Mesodermal cell (in vitro differentiated cells): ENCODE measurements around the gene CMBL.
A peak's percentile ranks its signal among the peaks of the same experiment; 100 is the strongest.
"Not testable (repeated sequence)": the region's sequence is repeated elsewhere in the genome, so short reads cannot be mapped to it uniquely, and the experiment has no call there.

Experiments
- H3K27ac ChIP-seq: 2 replicates; pipeline ENCODE4 v1.7.0; 2013; ENCODE audit warnings: mild to moderate bottlenecking, low read depth, low read length, moderate library complexity; ENCODE audit not compliant: severe bottlenecking
- H3K36me3 ChIP-seq: 2 replicates; pipeline ENCODE4 v1.7.1; 2013; ENCODE audit warnings: mild to moderate bottlenecking, low read length, moderate library complexity; ENCODE audit not compliant: control insufficient read depth, insufficient read depth
- H3K4me1 ChIP-seq: one replicate; pipeline ENCODE4 v1.7.1; 2013; ENCODE audit warnings: mild to moderate bottlenecking, low read length; ENCODE audit not compliant: insufficient read depth, control insufficient read depth, poor library complexity, severe bottlenecking
- H3K4me3 ChIP-seq: 2 replicates; pipeline ENCODE4 v1.7.0; 2013; ENCODE audit warnings: low read length, control low read depth, mild to moderate bottlenecking; ENCODE audit not compliant: insufficient read depth, poor library complexity, severe bottlenecking; ENCODE audit errors: extremely low read depth
- H3K9me3 ChIP-seq: 2 replicates; pipeline ENCODE4 v1.7.1; 2013; ENCODE audit warnings: mild to moderate bottlenecking, low read length, moderate library complexity; ENCODE audit not compliant: control insufficient read depth
- WGBS, 2 experiments: methylation state at CpG; one replicate each; pipeline ENCODE4 v1.1.5; 2013; ENCODE audit warnings: missing lambda C conversion rate in 2 of 2; ENCODE audit not compliant: insufficient coverage in 2 of 2; 5-methylcytosine and 5-hydroxymethylcytosine counted together

Gene CMBL

GRCh38 chr5:10344461-10345106 is 36.9 kb upstream of the CMBL start:
- 92 to 100% methylated on average over 2 of the region's 5 CpGs for WGBS, 2 experiments
- not testable (repeated sequence) for H3K9me3 ChIP-seq, H3K36me3 ChIP-seq, H3K4me3 ChIP-seq, H3K4me1 ChIP-seq, H3K27ac ChIP-seq

DNA sequence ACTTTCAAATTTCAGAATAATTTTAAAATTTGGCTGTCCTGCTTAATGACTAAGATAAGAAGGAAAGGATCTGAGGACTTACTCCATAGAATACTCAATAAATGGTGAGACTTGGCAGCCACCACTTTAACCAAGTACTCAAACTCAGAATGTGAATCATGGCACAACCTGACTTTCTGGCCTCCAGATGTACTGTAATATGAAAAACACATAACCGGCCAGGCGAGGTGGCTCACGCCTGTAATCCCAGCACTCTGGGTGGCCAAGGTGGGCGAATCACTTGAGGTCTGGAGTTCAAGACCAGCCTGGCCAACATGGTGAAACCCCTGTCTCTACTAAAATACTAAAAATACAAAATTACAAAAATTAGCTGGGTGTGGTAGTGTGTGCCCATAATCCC is 35.8 kb upstream of the CMBL start:
- Histone ChIP-seq H3K4me3 (no peak overlapping the region), H3K4me1 (no peaks in the 10 kb centered on the region), H3K27ac (no peak overlapping the region), H3K36me3 (no peaks in the 10 kb centered on the region), H3K9me3 (no peaks in the 10 kb centered on the region)
- WGBS, 2 experiments = 83 to 90% methylated on average over 3 to 4 of the region's 4 CpGs

GRCh38 chr5:10339958-10340357 is 32.3 kb upstream of the CMBL start:
- H3K36me3 ChIP-seq = no peaks in the 10 kb centered on the region
- H3K4me3 ChIP-seq = no peak overlapping the region
- peak overlapping the region; percentile 24 for H3K27ac ChIP-seq
- H3K4me1 ChIP-seq = peaks cover 10% of the 10 kb centered on the region
- 90 to 96% methylated on average over 3 of the region's 3 CpGs for WGBS, 2 experiments
- H3K9me3 ChIP-seq = no peaks in the 10 kb centered on the region

- H3K4me3 ChIP-seq = no peak overlapping the region
Measured at GRCh38 chr5:10339058-10339811, 31.5 kb upstream of the CMBL start.

GRCh38 chr5:10338686-10339057 is 31.0 kb upstream of the CMBL start:
- Histone ChIP-seq H3K4me1 (peaks cover 13% of the 10 kb centered on the region), H3K27ac (peak overlapping the region; percentile 45), H3K4me3 (no peak overlapping the region), H3K9me3 (no peaks in the 10 kb centered on the region), H3K36me3 (no peaks in the 10 kb centered on the region)
- no CpG with 5 or more reads among the region's 2 CpGs for WGBS, 2 experiments

More at GRCh38 chr5:10339058-10339811, 31.5 kb upstream of the CMBL start:
- Histone ChIP-seq H3K9me3 (no peaks in the 10 kb centered on the region), H3K36me3 (no peaks in the 10 kb centered on the region), H3K4me1 (peaks cover 10% of the 10 kb centered on the region), H3K27ac (peak overlapping the region; percentile 45)
- 69 to 71% methylated on average over 17 of the region's 19 CpGs for WGBS, 2 experiments

DNA sequence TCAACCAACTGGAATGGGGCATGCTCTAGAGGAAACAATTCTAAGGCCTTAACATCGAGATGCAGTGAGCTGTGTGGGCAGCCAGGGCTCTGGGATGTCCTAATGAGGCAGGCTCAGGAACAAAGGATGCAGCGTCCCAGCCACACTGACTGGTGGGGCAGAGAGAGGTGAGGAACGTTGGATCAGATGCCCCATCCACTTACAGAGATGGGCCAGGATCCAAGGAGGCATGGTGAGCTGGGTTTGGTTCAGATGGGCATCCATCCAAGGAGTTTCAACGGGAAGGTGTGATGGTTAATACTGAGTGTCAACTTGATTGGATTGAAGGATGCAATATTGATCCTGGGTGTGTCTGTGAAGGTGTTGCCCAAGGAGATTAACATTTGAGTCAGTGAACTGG is 30.3 kb upstream of the CMBL start:
- WGBS, 2 experiments = 87% methylated on average over 3 to 4 of the region's 4 CpGs

DNA sequence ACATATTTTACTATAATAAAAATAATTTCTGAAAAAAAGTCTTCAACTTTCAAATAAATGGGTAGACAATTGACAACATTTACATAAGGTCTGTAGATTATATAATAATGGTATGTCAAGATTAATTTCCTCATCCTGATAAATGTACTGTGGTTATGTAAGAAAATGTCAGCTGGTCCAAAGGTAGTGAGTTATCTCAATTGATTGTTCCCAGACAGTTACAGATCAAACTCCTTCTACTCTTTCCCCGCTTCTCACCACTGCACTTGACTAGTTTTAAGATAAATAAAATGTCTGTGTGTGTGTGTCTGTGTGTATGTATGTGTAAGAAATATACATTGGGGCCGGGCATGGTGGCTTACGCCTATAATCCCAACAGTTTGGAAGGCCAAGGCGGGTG is 29.4 kb upstream of the CMBL start:
- no peaks in the 10 kb centered on the region for H3K36me3 ChIP-seq
- 100% methylated on average over 2 to 3 of the region's 4 CpGs for WGBS, 2 experiments
- H3K4me1 ChIP-seq = peaks cover 16% of the 10 kb centered on the region
- H3K9me3 ChIP-seq = no peaks in the 10 kb centered on the region
- H3K4me3 ChIP-seq = no peak overlapping the region
- no peak overlapping the region for H3K27ac ChIP-seq

More for the DNA sequence above, 30.3 kb upstream of the CMBL start:
- Histone ChIP-seq H3K4me3 (no peak overlapping the region), H3K27ac (no peak overlapping the region), H3K36me3 (no peaks in the 10 kb centered on the region), H3K9me3 (no peaks in the 10 kb centered on the region), H3K4me1 (peaks cover 15% of the 10 kb centered on the region)

- Histone ChIP-seq H3K4me1 (peaks cover 16% of the 10 kb centered on the region), H3K27ac (no peak overlapping the region), H3K4me3 (no peak overlapping the region), H3K36me3 (no peaks in the 10 kb centered on the region), H3K9me3 (no peaks in the 10 kb centered on the region)
- 91 to 96% methylated on average over 11 to 14 of the region's 14 CpGs for WGBS, 2 experiments
Measured at GRCh38 chr5:10335711-10336470, 28.2 kb upstream of the CMBL start.

- Histone ChIP-seq H3K36me3 (no peaks in the 10 kb centered on the region), H3K9me3 (no peaks in the 10 kb centered on the region), H3K4me3 (no peak overlapping the region), H3K27ac (no peak overlapping the region), H3K4me1 (peaks cover 16% of the 10 kb centered on the region)
- WGBS, 2 experiments = 86 to 88% methylated on average over 4 to 5 of the region's 5 CpGs
Measured at GRCh38 chr5:10334831-10335230, 27.1 kb upstream of the CMBL start.

GRCh38 chr5:10333154-10334006 is 25.7 kb upstream of the CMBL start:
- 2 to 3% methylated on average over 67 to 76 of the region's 81 CpGs for WGBS, 2 experiments
- Histone ChIP-seq H3K27ac (no peak overlapping the region), H3K36me3 (no peaks in the 10 kb centered on the region), H3K4me1 (peaks cover 16% of the 10 kb centered on the region), H3K9me3 (no peaks in the 10 kb centered on the region), H3K4me3 (peak overlapping the region; percentile 44)
